SIG-M5 (cell line): Measurements from ENCODE around the gene IFT74.

Experiments used
- DNase-seq: peaks from one replicate; lab custom pipeline; 2025; lab: John Stamatoyannopoulos, UW

IFT74 gene

GRCh38 chr9:26974927-26975326, 18.7 kb downstream of the IFT74 start:
- no peak for DNase-seq

DNA sequence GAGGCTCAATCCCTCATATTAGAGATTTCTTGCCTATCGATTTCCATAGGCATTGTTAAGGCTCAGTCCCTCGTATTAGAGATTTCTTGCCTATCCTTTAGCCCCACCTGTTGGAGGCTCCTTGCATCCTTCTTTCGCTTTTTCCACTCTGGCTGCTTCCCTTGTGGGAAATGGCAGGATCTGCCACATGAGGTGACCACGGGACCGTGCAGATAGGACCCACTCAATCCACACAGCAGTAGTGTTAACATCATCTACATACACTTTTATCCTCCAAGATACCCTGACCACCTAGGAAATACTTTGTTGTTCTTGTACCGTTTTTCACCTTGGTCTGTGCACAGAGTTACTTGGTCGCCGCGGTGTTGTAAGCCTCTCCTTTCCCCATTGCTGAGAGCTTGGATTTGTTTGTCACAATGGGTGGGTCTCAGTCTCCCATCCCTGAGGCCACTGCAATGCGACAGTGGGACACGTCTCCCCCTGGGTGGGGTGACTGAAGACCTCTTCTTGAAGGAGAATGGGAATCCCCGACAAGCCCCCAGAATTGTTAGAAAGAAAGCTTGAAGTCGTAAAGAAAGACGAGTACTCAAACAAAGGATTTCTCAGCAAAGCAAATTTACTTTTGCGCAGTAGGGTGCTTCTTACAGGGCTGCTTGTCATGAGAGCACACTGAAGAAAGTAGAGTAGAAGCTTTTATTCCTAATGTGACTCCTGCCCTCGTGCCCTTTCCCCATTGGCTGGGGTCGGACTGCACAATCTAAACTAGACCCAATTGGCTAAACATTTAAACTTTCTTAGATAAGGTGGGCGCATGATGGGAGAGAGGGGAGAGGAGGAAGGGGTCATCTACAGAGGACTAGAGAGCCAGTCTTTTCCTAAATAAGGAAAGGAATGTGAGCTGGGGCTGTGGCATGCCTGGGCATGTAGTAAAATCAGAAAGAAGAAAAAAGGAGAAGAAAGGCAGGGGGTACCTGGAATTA, 19.8 kb downstream of the IFT74 start:
- no peak for DNase-seq

DNA sequence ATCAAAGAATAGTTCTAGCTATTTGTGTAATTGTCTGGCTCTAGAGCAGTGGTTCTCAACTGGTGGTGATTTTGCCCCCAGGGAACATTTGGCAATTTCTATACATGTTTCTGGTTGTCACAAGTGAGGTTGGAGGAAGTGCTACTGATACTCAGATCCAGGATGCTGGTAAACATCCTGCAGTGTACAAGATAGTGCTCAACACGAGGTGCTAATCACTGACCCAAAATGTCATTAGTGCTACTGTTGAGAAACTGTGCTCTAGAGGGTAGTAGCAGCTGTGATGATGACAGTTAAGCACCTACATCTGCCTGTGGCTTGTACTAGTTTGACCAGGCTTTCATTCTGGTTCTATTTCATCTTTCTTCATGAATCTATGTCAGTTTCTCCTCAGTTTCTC, 27.1 kb downstream of the IFT74 start:
- no peak for DNase-seq

GRCh38 chr9:26995810-26996209, 39.6 kb downstream of the IFT74 start:
- DNase-seq: no peak

DNA sequence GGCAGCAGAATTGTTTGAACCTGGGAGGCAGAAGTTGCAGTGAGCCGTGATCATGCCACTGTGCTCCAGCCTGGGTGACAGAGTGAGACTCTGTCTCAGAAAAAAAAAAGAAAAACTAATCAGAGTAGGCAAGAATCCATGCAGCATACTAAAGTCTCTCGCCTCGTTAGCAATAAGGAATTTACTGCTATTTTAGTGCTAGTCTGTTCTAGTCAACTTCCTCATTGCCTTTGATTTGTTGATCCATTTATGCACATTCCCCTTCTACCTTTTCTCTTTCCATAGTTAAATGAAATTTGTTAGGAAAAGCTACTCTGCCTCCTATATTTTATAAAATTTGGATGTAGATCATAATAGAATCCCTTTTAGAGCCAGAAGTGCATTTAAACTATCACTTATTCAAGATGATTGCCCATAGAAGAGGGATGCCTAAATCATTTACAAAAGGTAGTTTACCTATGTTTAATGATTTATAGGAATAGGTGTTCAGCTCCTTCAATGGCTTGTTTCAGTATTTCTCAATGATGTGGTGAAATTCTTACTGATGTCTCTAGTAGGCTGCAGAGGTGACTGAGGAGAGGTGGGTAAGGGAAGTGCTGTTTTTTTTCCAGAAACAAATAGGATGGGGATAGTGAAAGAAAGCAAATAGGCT, 47.3 kb downstream of the IFT74 start:
- DNase-seq: no peak

GRCh38 chr9:27005491-27005890, 49.3 kb downstream of the IFT74 start, which contains the start of gene LRRC19:
Gene LRRC19, minus strand, starts transcription at chr9:27005672. Its CDS starts 5,978 bp downstream, at chr9:26999694.
- DNase-seq: no peak

DNA sequence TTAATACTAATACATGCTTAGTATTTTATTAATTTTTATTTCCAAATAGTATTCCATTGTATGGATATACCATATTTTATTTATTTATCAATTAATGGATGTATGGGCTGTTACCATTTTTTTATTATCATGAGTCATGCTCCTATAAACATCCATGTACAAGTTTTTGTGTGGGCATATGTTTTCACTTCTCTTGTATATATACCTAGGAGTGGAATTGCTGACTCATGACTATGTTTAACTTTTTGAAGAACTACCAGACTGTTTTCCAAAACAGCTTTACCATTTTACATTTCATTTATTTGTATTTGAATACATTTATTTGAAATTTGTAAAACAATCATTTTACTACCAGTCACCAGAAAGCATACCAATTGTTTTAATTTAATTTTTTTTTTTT, 63.4 kb downstream of the IFT74 start:
- DNase-seq: no peak

DNA sequence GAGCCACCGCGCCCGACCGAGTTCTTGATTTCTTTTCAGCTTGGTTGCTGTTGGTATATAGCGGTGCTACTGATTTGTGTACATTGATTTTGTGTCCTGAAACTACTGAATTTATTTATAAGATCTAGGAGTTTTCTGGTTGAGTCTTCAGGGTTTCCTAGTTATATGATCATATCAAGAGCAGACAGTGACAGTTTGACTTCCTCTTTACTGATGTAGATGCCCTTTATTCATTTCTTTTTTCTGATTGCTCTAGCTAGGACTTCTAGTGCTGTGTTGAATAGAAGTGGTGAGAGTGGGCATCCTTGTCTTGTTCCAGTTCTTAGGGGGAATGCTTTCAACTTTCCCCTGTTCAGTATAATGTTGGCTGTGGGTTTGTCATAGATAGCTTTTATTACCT, 66.7 kb downstream of the IFT74 start:
- DNase-seq: no peak

DNA sequence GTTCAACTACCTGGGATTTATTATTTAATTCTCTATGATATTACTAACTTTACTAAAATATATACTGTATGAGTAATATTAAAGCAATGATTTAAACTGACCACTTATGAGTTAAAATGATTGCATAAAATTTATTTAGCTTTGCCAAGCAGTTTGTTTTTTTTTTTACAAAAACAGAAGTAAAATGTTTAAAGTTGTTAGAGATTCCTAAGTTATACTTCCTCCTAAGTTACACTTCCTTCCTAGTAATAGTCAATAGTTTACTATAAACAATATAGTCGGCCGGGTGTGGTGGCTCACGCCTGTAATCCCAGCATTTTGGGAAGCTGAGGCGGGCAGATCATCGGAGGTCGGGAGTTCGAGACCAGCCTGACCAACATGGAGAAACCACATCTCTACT, 73.0 kb downstream of the IFT74 start:
- no peak for DNase-seq

DNA sequence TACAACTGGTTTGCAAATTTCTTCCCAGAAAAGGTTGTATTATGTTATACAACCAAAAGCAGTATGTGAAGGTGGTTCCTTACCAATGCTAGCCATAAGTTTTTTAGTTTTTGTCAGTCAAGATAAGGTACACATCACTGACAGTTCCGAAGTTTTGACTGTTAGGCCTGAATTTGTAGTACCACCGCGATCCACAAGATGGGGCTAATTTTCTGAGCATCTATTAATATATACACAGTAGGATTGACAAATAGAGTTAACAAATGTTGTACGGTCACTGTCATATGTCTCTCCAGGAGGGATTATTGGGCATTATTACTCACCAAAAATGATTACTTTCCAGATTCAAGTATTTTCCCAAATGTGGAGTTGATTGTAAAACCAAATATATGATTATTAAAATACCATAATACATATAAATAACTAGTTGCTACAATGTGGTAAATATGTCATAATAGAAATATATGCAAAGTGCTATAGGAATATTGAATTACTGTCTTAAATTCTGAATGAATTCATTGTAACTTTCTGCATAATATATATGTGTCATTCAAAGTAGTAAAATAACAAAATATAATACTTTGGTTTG, 77.7 kb downstream of the IFT74 start:
- no peak for DNase-seq

GRCh38 chr9:27037499-27037898, 81.3 kb downstream of the IFT74 start:
- no peak for DNase-seq

- no peak for DNase-seq
These were observed 85.5 kb downstream of the IFT74 start for GRCh38 chr9:27041746-27042145.

- DNase-seq: no peak
These were observed 86.3 kb downstream of the IFT74 start for GRCh38 chr9:27042476-27042875.

DNA sequence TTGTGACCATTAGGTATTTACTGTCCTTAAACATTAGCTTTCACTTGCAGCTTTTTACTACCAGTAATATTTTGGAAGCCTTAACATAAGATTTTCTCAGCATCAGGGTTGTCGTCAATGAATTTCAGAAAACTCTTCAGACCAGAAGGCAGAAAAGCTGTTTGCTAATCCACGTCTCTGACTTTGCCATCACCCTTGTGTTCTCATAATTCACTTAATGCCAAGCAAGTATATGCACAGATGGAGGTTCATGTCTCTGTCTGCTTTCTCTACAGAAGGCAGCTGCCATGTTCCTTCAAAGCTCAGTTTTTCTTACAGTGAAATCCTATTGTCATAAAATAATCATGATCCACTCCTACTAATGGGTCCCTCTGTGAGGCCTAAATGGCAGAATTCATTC, 87.0 kb downstream of the IFT74 start:
- no peak for DNase-seq

GRCh38 chr9:27047136-27047535, 90.9 kb downstream of the IFT74 start:
- no peak for DNase-seq

GRCh38 chr9:27053369-27054022, 97.3 kb downstream of the IFT74 start:
- no peak for DNase-seq

DNA sequence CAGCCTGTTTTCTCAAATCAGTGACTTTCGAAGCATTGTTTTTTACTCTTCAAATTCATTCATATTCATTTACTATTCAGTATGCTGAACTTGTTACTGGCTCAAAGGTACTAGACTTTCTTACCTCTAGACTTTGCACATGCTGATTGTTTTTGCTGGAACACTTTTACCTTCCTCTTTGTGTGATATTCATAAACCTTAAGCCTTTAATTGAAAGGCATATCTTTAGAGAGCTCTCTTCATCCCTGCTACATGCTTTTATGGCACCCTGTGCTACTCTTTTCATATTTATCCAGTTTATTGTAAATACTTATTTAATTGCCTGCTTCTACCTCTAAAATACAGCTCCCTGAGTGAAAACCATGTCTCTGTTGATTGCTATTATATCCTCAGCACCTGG, 97.9 kb downstream of the IFT74 start:
- no peak for DNase-seq

DNA sequence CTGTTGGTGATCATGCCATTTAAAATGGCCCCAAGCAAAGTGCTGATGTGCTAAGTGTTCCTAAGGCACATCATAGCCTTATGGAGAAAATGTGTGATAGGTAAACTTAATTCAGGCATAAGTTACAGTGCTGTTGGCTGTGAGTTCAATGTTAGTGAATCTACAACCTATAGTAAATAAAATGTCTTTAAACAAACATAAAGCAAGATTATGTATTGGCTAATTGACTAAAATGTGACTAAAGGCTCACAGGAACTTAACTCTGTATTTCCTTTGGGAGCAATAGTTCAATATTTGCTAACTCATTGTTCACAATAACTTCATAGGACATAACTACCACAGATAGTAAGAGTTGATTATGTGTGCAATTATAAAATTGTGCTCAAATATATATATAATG, 98.6 kb downstream of the IFT74 start:
- DNase-seq: no peak

DNA sequence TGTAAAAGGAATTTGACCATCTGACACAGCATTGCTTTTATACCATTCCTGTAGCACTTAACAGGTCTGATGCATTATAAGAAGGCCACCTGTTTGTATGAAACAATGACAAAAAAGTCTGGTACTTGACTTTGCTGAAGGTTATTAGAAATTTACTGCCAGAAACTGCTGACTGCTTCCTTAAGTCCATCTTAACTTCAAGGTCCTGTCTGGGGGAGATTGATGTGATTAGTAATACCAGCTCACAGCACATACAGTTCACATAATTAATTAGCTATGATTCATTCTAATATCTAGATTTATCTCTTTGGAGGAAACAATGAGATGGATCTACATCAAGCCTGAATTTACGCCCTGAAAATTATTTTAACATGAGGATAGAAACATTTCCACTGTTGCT, 103.2 kb downstream of the IFT74 start:
- DNase-seq: no peak

- no peak for DNase-seq
These were observed 103.7 kb downstream of the IFT74 start for GRCh38 chr9:27059907-27060306.

GRCh38 chr9:27065288-27065687, 109.1 kb downstream of the IFT74 start:
- DNase-seq: no peak
